Activated effector memory CD4-positive, alpha-beta T cell treated with anti-CD3 and anti-CD28 coated beads, Interleukin-2, amount 50 U/mL, for 16 hours (primary cell): ENCODE measurements around the gene C16orf89.

ENCODE experiments used
- DNase-seq: peaks from one replicate; pipeline ENCODE4 v3.0.0-alpha.2; 2020

C16orf89 gene

GRCh38 chr16:5027575-5028235, 38.1 kb downstream of the C16orf89 start:
- no peak for DNase-seq

- no peak for DNase-seq
Observed at GRCh38 chr16:5027086-5027485, 38.7 kb downstream of the C16orf89 start.

- DNase-seq: no peak
Observed at GRCh38 chr16:5026664-5027063, 39.1 kb downstream of the C16orf89 start.

GRCh38 chr16:5025171-5025632, 40.6 kb downstream of the C16orf89 start:
- DNase-seq: no peak

GRCh38 chr16:5024632-5025031, 41.1 kb downstream of the C16orf89 start:
- DNase-seq: no peak

DNA sequence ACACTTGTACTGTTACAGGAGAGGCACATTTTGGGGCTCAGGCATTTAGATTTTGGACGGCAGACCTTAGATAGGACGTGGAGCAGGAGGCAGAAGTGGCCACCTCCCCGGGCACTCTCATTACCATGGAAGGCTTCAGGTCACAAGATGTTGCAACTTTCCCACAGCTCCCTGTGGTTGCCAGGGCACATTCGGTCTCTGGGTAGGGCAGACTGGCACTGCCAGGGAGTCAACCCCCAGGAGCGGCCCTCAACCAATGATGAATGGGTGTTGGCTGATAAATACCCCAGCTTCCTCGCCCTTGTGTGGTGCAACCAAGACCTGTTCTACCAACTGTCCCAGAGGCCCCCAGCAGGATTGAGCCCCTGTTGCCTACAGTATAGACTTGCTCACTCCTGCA, 43.2 kb downstream of the C16orf89 start:
- DNase-seq: no peak

DNA sequence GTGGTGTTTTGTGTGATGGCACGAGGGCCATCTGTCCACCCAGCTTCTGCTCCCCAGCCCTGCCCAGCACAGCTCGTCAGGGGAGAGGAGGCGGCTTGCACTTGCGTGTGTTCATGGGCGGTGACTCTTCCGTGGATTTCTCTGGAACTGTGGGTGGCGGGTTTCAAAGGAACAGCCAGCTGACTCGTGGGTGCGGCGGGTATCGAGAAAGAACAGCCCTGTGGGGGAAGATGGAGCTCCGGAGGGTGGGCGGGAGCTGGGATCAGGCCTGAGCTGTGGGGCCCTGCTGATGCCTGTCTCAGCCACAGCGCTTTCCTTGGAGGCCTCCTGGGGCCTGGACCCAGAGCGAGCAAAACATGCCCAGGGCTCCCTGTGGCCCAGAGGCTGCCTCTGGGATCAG, 45.2 kb downstream of the C16orf89 start:
- no peak for DNase-seq

DNA sequence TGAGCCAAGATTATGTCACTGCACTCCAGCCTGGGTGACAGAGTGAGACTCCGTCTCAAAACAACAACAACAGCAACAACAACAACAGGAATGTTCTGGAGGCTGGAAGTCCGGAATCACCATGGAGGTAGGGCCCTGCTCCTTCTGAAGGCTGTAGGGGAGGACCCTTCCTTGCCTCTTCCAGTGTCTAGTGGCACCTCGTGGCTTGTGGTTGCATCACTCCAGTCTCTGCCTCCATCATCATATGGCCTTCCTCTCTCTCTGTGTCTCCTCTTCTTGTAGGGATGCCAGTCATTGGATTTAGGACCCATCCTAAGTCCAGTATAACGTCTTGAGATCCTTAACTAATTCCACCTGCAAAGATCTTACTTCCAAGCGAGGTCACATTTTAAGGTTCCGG, 46.0 kb downstream of the C16orf89 start:
- no peak for DNase-seq

DNA sequence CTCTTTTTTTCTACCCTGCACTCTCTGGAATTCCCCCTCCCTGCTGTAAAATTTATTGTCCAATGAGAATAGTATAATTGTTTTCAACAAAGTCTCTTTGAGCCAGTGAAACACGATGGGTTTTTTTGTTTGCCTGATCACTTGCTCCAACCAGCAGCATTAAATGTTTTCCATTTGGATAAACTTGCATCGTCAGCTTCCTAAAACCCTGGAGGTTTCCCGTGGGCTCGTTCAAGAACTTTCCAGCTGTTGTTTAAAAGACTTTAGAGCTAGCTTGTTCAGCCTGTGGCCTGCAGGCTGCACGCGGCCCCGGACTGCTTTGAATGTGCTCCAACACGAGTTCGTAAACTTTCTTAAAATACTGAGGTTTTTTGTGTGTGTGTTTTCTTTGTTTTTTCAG, 47.0 kb downstream of the C16orf89 start:
- DNase-seq: no peak

- no peak for DNase-seq
Observed at GRCh38 chr16:5017678-5017969, 48.1 kb downstream of the C16orf89 start.

GRCh38 chr16:5016967-5017677, 48.6 kb downstream of the C16orf89 start:
- DNase-seq: no peak

DNA sequence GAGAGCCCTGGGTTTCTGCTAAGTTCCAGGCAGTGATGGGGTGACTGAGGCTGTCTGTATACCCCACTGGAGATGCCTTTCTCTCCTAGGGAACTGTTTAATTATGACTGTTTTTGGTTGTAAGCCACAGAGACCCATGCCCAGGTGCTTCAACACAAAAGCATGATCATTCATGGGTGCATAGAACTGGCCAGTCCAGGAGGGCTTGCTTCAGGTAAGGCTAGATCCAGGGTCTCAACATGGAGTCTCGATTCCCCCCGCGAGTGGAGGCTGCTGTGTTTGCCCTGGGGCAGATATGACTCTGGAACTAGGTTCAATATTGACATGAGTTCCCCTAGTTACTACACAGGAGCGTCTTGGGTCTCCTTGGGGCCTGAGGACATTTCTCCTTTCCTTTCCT, 49.9 kb downstream of the C16orf89 start:
- DNase-seq: no peak

- no peak for DNase-seq
Observed at GRCh38 chr16:5015351-5015750, 50.4 kb downstream of the C16orf89 start.

DNA sequence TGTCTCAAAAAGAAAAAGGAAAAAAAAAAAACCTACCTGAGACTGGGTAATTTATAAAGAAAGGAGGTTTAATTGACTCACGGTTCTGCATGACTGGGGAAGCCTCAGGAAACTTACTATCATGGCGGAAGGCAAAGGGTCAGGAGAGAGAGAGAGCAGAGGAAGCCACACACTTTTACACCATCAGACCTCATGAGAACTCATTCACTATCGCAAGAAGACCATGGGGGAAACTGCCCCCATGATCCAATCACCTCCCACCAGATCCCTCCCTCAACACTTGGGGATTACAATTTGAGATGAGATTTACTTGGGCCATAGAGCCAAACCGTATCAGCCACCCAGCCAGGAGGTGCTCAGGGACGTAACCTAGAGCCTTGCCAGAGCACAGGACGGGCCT, 52.9 kb downstream of the C16orf89 start:
- DNase-seq: no peak

GRCh38 chr16:5011637-5012036, 54.1 kb downstream of the C16orf89 start:
- no peak for DNase-seq

DNA sequence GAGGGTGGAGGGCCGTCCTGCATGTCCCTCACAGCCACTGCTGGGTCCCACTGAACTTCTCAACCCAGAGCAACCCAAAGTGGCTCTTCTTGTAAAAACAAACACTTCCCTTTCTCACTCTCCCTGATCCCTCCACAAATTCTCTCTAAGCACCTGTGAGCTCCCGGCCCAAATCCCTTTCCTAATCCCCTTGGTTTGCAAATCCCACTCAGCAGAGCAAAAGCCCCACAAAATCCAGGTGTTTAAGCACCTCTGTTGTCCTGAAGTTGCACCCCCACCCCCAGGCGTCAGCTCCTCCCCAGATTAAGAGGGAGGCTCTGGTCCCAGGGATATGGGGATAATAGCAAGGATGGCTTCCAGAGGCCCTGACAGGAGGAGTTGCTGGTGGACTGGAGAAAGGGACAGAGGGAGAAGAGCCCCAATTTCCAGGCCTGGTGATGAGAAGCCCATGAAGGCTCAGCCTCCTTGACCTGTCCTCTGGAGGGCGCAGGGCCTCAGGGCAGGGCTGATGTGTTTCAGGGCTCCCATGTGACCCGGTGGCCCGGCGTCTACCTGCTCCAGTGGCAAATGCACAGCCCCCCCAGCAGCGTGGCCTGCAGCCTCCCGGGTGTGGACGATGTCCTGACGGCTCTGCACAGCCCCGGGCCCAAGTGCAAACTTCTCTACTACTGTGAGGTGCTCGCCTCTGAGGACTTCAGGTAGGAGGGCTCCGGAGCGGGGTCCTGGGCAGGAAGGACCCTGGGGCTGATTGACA, 55.0 kb downstream of the C16orf89 start:
- no peak for DNase-seq

DNA sequence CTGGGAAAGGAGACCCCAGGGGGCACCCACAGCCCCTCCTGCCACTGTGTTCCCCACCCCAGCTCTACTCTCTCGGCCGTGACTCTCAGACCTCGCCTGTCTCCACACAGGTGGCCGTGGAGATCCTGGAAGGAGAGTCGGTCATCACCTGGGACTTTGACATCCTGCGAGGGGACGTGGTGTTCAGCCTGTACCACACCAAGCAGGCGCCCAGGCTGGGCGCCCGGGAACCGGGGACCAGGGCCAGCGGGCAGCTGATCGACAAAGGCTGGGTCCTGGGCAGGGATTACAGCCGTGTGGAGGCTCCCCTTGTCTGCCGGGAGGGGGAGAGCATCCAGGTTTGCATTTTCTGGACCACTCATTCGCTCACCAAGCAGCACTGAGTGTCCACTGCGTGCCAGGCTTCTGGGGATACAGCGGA, 57.4 kb downstream of the C16orf89 start:
- DNase-seq: no peak

GRCh38 chr16:5007256-5007655, 58.5 kb downstream of the C16orf89 start:
- no peak for DNase-seq

DNA sequence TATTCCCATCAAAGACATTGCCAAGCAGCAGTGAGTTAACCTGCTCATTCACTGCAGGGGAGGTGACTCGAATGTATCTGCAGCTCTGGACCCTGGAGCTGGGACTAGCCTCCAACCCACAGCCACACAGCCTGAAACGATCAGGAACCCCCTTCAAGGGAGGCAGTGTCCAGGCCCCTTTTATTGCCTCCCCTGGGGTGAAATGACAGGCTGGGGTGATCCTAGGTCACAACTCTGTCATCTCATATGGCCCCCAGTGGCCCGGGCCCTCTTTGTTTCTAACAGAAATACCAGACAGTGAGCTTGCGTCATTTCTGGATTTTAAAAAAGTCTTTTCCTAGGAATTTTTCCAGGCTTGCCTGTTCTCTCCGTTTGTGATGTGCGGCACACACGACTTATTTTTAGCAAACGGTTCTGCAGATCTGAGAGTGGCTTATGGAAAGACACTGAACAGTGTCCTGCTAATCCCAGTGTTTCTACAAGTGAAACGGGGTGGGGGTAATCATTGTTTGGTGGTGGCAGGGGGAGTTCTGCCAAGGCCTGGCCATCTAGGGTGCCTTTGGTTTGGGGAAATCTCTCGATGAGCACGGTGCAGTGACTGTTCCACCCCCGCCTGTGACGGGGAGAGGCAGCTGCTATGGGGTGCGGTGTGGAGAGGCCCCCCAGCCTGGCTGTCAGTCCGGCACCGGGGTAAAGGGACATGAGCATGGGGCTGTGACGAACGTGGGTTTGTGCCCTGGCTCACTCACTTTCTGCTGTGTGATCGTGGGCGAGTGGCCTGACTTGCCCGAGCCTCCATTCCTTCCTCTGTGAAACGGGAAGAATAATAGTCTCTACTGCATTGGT, 59.2 kb downstream of the C16orf89 start:
- no peak for DNase-seq

GRCh38 chr16:5005916-5006315, 59.8 kb downstream of the C16orf89 start:
- no peak for DNase-seq

- DNase-seq: no peak
Observed at GRCh38 chr16:5004311-5004710, 61.4 kb downstream of the C16orf89 start.

DNA sequence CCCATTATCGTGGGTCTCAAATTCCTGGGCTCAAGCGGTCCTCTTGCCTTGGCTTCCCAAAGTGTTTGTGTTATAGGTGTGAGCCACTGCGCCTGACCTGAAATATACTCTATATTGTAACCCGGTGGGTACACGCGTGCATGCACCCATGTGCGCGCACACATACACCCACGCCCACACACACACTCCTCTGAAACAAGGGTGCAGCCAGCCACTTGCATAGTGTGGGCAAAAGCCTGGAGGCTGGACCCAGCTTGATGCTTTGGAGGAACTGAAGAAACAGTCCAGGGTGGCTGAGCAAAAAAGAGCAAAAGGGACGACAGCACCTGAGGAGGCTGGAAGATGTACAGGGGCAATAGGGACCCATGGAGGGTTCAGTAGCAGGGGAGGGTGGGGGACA, 61.9 kb downstream of the C16orf89 start:
- DNase-seq: no peak

GRCh38 chr16:5003211-5003610, 62.5 kb downstream of the C16orf89 start:
- DNase-seq: no peak
